Measurements from ENCODE around the gene PBRM1.

DNA sequence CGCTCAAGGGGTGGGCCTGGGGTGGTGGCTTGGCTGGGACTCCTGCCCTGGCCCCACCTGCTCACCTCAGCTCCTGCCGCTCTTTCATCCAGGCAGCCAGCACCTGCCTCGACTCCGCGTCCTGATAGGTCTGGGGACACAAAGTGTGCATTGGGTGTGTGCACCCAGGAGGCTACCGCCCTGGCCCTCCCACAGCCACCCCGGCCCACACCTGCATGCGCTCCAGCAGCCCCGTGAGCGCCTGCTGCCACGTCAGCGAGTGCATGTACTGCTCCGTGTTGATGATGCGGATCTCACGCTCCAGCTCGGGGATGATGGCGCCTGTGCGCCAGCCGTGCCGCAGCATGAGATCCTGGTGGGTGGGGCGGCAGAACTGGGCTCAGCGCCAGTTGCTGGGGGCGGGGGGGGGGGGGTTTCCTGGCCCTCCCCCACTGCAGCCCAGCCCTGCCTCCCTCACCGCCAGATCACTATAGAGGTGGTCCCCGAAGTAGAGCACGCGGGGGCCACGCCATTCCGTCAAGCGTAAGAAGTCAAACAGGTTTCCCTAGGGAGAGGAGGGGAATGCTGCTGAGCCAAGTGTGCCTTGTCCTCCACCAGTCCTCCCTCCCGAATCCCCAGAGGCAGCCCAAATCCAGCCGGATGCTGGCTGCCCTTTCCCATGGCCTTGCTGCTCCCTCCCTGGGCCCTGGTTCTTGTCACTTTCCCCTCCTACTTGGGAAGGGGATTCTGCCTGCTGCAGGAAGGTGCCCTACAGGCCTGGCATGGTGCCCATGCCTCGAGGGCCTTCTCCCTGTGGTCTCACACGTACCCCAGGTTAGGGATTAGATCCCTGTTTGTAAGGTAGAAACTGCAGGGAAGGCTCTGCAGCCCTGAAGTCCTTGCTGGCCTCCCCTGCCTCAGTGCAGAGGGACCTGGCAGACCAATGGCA, 160.7 kb downstream of the PBRM1 start:
- no peak for TF ChIP-seq POLR2A (IDR thresholded peaks at IDR 0.05)
- TF ChIP-seq, protein P1, sequence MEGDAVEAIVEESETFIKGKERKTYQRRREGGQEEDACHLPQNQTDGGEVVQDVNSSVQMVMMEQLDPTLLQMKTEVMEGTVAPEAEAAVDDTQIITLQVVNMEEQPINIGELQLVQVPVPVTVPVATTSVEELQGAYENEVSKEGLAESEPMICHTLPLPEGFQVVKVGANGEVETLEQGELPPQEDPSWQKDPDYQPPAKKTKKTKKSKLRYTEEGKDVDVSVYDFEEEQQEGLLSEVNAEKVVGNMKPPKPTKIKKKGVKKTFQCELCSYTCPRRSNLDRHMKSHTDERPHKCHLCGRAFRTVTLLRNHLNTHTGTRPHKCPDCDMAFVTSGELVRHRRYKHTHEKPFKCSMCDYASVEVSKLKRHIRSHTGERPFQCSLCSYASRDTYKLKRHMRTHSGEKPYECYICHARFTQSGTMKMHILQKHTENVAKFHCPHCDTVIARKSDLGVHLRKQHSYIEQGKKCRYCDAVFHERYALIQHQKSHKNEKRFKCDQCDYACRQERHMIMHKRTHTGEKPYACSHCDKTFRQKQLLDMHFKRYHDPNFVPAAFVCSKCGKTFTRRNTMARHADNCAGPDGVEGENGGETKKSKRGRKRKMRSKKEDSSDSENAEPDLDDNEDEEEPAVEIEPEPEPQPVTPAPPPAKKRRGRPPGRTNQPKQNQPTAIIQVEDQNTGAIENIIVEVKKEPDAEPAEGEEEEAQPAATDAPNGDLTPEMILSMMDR (IDR thresholded peaks at IDR 0.05) = no peak

Measured in heart left ventricle (tissue), 13 donors.